ENCODE data around the gene TMC8. TPM values are rescaled to one million over a fixed set of nuclear protein-coding genes. Genes with fewer than 3 reads are reported as not detected.

The TMC8 gene
- total and polyA plus RNA-seq, 2 of the 8 experiments (the other 6 are each of a cell fraction or from before 2014, with no cell fraction given) = 1.00 to 2.8 TPM

- DNase-seq (ENCODE audit: low read depth in 1 of 2, low spot score in 2 of 2) (no peak), FAIRE-seq (no peak)
- H3K79me2 ChIP-seq (ENCODE audit: control insufficient read depth in 1 of 2, insufficient read depth in 2 of 2, low read length in 2 of 2) = no peaks in the 10 kb centered on the region
- H4K20me1 ChIP-seq (replicated peaks in 1 of 2; ENCODE audit: control insufficient read depth in 1 of 2, insufficient read depth in 2 of 2, low read length in 2 of 2) = peaks cover 2 to 14% of the 10 kb centered on the region in 2 experiments
- 0 out of 2 replicates have a peak overlapping the region, but pooled peaks have one; percentile 4 for H4K8ac ChIP-seq (ENCODE audit: extremely low read depth, insufficient read depth, low read length)
- peak overlapping the region; percentile 56; the same call in 1 of the 2 replicates for H2AK5ac ChIP-seq (ENCODE audit: low read depth, low read length)
- H4K5ac ChIP-seq (ENCODE audit: insufficient read length, low read depth, low read length) = peak overlapping the region; percentile 39
- no peak overlapping the region for H2BK120ac ChIP-seq (replicated peaks; ENCODE audit: low read depth, low read length)
- peaks cover 0 to 27% (median 17%) of the 10 kb centered on the region in 4 experiments; a peak in 6 of 7 replicates for H3K4me1 ChIP-seq (replicated peaks in 1 of 4; ENCODE audit: control insufficient read depth in 3 of 4, insufficient read depth in 4 of 4, low read length in 3 of 4)
- no peak overlapping the region; the same call in 1 of the 2 replicates for H3K27ac ChIP-seq (ENCODE audit: low read depth, low read length)
- ChIA-PET POLR2A (ENCODE audit: partially characterized antibody) (interaction anchor here (0.7 to 2.8 kb wide), 14 partner anchors 11 to 169 kb away, joined by 3 to 16 read pairs (median 6); partner anchors contain the start of genes AFMID, TK1 and TNRC6C), CTCF (ENCODE audit: partially characterized antibody) (interaction anchor here (0.6 to 11.4 kb wide), 16 partner anchors 9 to 1230 kb away, joined by 3 to 122 read pairs (median 4); partner anchors contain the start of genes AFMID and TK1)
- WGBS, 2 experiments (ENCODE audit: extremely low coverage in 1 of 2, insufficient coverage in 1 of 2, insufficient read length in 1 of 2, insufficient replicate concordance in 2 of 2, low coverage in 1 of 2, low lambda C conversion rate in 2 of 2, missing lambda C conversion rate in 1 of 2) = 30% methylated on average over 19 of the region's 25 CpGs; no CpG with 5 or more reads in 1 of the 2 experiments
- no peak overlapping the region for H2BK15ac ChIP-seq (ENCODE audit: low read length)
- no peak overlapping the region for H2BK20ac ChIP-seq (ENCODE audit: low read length)
- H3K4ac ChIP-seq (replicated peaks; ENCODE audit: insufficient read length, low read depth, low read length) = peak overlapping the region; percentile 95
- H3K4me2 ChIP-seq (ENCODE audit: insufficient read depth in 1 of 2, low read depth in 2 of 2, low read length in 2 of 2) = peak overlapping the region; percentile 56 to 90
- H3K18ac ChIP-seq (ENCODE audit: extremely low read depth, low read length) = peak overlapping the region; percentile 48
- H3K9me3 ChIP-seq (ENCODE audit: insufficient read depth in 2 of 2, low read depth in 1 of 2, low read length in 1 of 2) = no peaks in the 10 kb centered on the region
- H2AFZ ChIP-seq (ENCODE audit: low read length) = no peak overlapping the region
- peaks cover 0 to 9% (median 7%) of the 10 kb centered on the region in 4 experiments; a peak in 5 of 7 replicates for H3K27me3 ChIP-seq (replicated peaks in 1 of 4; ENCODE audit: control insufficient read depth in 3 of 4, extremely low read depth in 1 of 4, insufficient read depth in 3 of 4, low read length in 3 of 4)
- peaks cover 2 to 24% (median 12%) of the 10 kb centered on the region in 4 experiments; a peak in 5 of 8 replicates for H3K36me3 ChIP-seq (ENCODE audit: control insufficient read depth in 2 of 4, insufficient read depth in 4 of 4, low read length in 3 of 4)
- peak overlapping the region; percentile 92 for H4K91ac ChIP-seq (replicated peaks; ENCODE audit: insufficient read length, low read length)
- H3K9ac ChIP-seq (replicated peaks in 1 of 4; ENCODE audit: extremely low read depth in 1 of 4, low read depth in 3 of 4, low read length in 3 of 4) = peak overlapping the region in 2 of 4 experiments; percentile 45 to 55; a peak in 4 of 7 replicates
- H3K14ac ChIP-seq (ENCODE audit: insufficient read length) = no peak overlapping the region
- peak overlapping the region; percentile 55; the same call in 1 of the 2 replicates for H2BK5ac ChIP-seq (ENCODE audit: low read depth, low read length)
- peaks cover 3% of the 10 kb centered on the region for H3K79me1 ChIP-seq (ENCODE audit: low read depth, low read length)
- H3K4me3 ChIP-seq (ENCODE audit: extremely low read depth in 1 of 4, insufficient read depth in 2 of 4, low read depth in 3 of 4, low read length in 4 of 4) = peak overlapping the region; percentile 62 to 94 (median 70)
- H2BK12ac ChIP-seq (ENCODE audit: low read depth, low read length) = peak overlapping the region; percentile 50; the same call in 1 of the 2 replicates
- peaks cover 14% of the 10 kb centered on the region for H3K23me2 ChIP-seq (ENCODE audit: low read depth, low read length)
- no peak overlapping the region for H3K23ac ChIP-seq (ENCODE audit: insufficient read length)
- peak overlapping the region; percentile 59 for H3K56ac ChIP-seq (replicated peaks; ENCODE audit: insufficient read length, low read depth, low read length)
- TF ChIP-seq TEAD4 (IDR thresholded peaks at IDR 0.05; ENCODE audit: low read depth, low read length) (no peak), CHD1 (IDR thresholded peaks at IDR 0.05; ENCODE audit: low read depth, low read length) (no peak), SAP30 (IDR thresholded peaks at IDR 0.05; ENCODE audit: insufficient read depth, insufficient replicate concordance, low read length) (no peak), SP4 (IDR thresholded peaks at IDR 0.05; ENCODE audit: low read length) (no peak), NRF1 (IDR thresholded peaks at IDR 0.05; ENCODE audit: low read depth, low read length) (no peak), JUND (IDR thresholded peaks at IDR 0.05; ENCODE audit: low read length) (no peak), BRCA1 (IDR thresholded peaks at IDR 0.05; ENCODE audit: low read depth, low read length) (no peak), TBP (IDR thresholded peaks at IDR 0.05; ENCODE audit: low read depth, low read length) (no peak), JUN (IDR thresholded peaks at IDR 0.05; ENCODE audit: low read depth, low read length) (no peak)
- TF ChIP-seq, protein P1, sequence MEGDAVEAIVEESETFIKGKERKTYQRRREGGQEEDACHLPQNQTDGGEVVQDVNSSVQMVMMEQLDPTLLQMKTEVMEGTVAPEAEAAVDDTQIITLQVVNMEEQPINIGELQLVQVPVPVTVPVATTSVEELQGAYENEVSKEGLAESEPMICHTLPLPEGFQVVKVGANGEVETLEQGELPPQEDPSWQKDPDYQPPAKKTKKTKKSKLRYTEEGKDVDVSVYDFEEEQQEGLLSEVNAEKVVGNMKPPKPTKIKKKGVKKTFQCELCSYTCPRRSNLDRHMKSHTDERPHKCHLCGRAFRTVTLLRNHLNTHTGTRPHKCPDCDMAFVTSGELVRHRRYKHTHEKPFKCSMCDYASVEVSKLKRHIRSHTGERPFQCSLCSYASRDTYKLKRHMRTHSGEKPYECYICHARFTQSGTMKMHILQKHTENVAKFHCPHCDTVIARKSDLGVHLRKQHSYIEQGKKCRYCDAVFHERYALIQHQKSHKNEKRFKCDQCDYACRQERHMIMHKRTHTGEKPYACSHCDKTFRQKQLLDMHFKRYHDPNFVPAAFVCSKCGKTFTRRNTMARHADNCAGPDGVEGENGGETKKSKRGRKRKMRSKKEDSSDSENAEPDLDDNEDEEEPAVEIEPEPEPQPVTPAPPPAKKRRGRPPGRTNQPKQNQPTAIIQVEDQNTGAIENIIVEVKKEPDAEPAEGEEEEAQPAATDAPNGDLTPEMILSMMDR (IDR thresholded peaks at IDR 0.05; ENCODE audit: control extremely low read depth in 1 of 3, insufficient read depth in 1 of 3, low read depth in 1 of 3, low read length in 3 of 3) = no peak
Observed at GRCh38 chr17:78127239-78127887, 3.2 kb upstream of the TMC8 start.

Measured in H1 (cell line).